Fibroblast of the aortic adventitia (primary cell): Measurements from ENCODE around the gene FRAT1. TPM values are rescaled to one million over a fixed set of nuclear protein-coding genes. Genes with fewer than 3 reads are reported as not detected.
A peak's percentile ranks its signal among the peaks of the same experiment; 100 is the strongest.

Experiments
- DNase-seq: peaks from one replicate; pipeline ENCODE4 v3.0.0-alpha.2; 2010; ENCODE audit warnings: low read depth
- H3K4me3 ChIP-seq: 2 replicates; pipeline ENCODE4 v1.5.1; 2011; ENCODE audit warnings: low read depth, mild to moderate bottlenecking, control low read depth, low read length, moderate library complexity
- CTCF ChIP-seq: IDR thresholded peaks from 2 replicates; pipeline ENCODE4 v1.5.1; 2011; ENCODE audit warnings: mild to moderate bottlenecking, low read length, control low read depth, inconsistent platforms; ENCODE audit not compliant: insufficient read depth
- total RNA-seq: library from RNA; depleted of rRNA; stranded (reverse); fragments of >200 nt; gene quantifications from 2 replicates; pipeline ENCODE4 v1.2.3, GENCODE V29; 2012; ENCODE audit warnings: low replicate concordance

Gene FRAT1
- total RNA-seq, 1 donor = 1.5 TPM

DNA sequence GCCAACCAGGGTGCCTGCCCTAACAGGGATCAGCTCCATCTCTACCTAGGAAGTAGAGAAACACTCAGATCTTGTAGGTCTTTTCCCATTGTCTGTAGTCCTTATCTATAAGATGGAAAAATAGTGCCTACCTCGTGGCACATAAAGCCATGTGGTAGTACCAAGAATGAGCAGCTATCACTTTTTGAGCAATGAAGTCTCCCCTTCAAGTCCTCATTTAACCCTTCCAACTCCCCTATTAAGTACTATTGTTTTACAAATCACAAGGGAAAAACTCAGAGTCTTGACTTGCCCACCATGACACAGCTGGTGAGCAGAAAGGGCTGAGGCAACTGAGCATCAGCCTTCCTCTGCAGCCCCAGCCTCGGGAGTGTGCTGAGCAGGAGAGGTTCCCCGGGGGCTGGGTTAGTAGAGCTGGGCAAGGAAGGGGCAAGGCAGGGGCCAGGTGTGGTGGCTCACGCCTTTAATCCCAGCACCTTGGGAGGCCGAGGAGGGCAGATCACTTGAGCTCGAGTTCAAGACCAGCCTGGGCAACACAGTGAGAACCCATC, 12.2 kb downstream of the FRAT1 start:
- no peak for DNase-seq
- no peak overlapping the region for H3K4me3 ChIP-seq
- TF ChIP-seq CTCF = no peak

DNA sequence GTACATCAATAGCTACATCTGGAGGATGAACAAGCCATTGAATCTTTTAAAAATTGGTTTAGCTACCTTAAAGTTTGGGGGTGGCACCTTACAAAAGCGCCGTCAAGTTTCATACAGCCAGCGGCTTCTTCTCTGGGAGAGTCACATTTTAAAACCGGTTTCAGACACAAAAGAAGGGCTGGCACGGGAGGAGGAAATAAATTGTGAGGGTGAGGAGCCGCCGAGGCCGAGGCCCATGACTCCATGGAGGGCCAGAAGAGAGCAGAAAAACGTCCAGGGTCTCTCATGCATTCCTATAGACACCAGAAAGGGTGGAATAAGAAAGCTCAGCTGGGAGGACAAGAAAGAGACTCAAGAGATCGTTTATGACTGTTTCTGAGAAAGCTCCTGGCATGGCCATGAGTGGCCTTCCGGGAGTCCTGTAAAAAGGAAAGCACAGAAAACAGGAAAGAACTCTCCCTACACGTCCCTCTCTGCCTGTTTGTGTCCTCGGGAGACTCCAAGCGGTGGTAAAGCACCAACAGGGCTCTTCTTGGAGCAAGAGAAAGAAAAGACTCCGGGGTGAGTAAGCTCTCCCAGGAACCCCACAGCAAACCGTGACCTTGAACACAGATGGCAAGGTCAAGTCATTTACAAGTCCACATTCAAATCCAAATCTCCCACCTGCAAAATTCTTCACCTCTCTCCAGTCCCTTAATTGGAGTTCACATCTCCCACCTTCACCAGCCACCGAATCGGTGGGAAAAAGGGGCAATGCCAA, 13.7 kb downstream of the FRAT1 start:
- peak; percentile 77 for DNase-seq
- peak overlapping the region; percentile 78 for H3K4me3 ChIP-seq
- TF ChIP-seq CTCF = peak; percentile 47

GRCh38 chr10:97333351-97333600, 14.2 kb downstream of the FRAT1 start:
- peak; percentile 47 for DNase-seq
- TF ChIP-seq CTCF = no peak

GRCh38 chr10:97333601-97334369, 14.7 kb downstream of the FRAT1 start:
- TF ChIP-seq CTCF = no peak
- DNase-seq = peak; percentile 48

More at GRCh38 chr10:97333351-97333600, 14.2 kb downstream of the FRAT1 start:
- H3K4me3 ChIP-seq = peak overlapping the region; percentile 78

GRCh38 chr10:97334370-97335175, 15.5 kb downstream of the FRAT1 start, which contains the start of gene FRAT2:
TSS of gene FRAT2 (minus strand) at chr10:97334729. CDS start at chr10:97334572, 157 bp downstream.
- TF ChIP-seq CTCF = no peak
- H3K4me3 ChIP-seq = peak within 1 kb of the TSS; percentile 78
- peak; percentile 91 for DNase-seq

More at GRCh38 chr10:97333601-97334369, 14.7 kb downstream of the FRAT1 start:
- H3K4me3 ChIP-seq = peak overlapping the region; percentile 78

DNA sequence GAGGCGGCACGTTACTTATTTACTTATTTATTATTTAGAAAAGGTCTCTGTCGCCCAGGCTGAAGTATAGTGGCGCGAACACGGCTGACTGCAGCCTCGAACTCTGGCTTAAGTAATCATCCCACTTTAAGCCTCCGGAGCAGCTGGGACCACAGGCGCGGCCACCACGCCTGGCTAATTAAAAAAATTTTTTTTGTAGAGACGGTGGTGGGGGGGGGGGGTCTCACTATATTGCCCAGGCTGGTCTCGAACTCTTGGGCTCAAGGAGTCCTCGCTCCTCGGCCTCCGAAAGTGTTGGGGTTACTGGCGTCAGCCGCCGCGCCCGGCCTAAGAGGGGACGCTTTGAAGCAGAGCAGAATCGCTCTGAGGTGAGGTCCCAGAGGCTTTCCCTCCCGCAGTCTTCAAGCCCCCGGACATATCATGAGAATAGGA, 16.1 kb downstream of the FRAT1 start:
- H3K4me3 ChIP-seq = peak overlapping the region; percentile 78
- no peak for DNase-seq
- TF ChIP-seq CTCF = no peak
